ENCODE results near the gene CR1. TPM values are rescaled to one million over a fixed set of nuclear protein-coding genes. Genes with fewer than 3 reads are reported as not detected.

Gene CR1
- total RNA-seq, 1 donor from 2014 or later = 2.0 TPM

DNA sequence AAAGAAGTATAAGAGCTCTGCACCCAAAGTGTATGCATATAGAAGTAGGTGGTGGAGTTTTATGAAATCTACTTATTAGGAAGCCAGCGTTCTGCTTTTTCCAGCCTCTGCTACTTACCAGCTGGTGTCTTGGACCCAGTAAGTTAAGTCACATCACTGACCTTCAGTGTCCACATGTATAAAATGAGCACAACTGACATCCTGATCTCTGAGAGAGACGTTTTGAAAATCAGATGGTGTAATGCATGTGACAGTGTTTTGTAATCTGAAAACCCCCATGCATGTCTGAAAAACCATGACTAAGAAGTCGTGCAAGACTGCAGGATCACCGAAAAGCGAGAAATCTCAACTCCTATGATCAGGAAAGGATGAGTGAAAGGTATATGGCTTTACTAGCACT lies 2.0 kb downstream of the CR1 start:
- intact Hi-C loops (cut with micrococcal nuclease) = no loop called here
- no peaks in the 10 kb centered on the region for H3K9me3 ChIP-seq (replicated peaks)
- TF ChIP-seq, protein P1, sequence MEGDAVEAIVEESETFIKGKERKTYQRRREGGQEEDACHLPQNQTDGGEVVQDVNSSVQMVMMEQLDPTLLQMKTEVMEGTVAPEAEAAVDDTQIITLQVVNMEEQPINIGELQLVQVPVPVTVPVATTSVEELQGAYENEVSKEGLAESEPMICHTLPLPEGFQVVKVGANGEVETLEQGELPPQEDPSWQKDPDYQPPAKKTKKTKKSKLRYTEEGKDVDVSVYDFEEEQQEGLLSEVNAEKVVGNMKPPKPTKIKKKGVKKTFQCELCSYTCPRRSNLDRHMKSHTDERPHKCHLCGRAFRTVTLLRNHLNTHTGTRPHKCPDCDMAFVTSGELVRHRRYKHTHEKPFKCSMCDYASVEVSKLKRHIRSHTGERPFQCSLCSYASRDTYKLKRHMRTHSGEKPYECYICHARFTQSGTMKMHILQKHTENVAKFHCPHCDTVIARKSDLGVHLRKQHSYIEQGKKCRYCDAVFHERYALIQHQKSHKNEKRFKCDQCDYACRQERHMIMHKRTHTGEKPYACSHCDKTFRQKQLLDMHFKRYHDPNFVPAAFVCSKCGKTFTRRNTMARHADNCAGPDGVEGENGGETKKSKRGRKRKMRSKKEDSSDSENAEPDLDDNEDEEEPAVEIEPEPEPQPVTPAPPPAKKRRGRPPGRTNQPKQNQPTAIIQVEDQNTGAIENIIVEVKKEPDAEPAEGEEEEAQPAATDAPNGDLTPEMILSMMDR (IDR thresholded peaks at IDR 0.05; ENCODE audit: borderline replicate concordance) = no peak
- peaks cover 100% of the 10 kb centered on the region for H3K27me3 ChIP-seq (ENCODE audit: low read depth)
- H3K4me3 ChIP-seq = no peak overlapping the region
- DNase-seq = no peak
- no peaks in the 10 kb centered on the region for H3K36me3 ChIP-seq
- H3K4me1 ChIP-seq = peaks cover 12% of the 10 kb centered on the region
- no peak overlapping the region for H3K27ac ChIP-seq (replicated peaks)

DNA sequence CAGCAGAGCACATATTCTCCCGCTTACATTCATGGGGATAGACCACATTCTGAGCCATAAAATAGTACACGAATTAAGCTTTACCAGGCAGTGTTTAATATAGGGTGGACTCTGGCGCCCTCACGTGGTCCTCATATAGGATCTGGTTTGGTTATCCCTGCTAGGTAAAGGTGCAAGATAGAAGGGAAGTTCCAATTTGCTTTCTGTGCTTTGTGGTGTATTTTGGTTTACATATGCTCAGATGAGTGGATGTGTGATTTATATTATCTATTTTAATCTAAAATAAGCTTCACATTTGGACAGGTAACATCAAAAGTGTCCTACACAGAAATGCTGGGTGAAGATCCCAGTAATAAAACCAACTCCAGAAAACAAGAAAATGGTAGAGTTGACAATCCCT lies 3.6 kb downstream of the CR1 start:
- TF ChIP-seq, protein P1 (IDR thresholded peaks at IDR 0.05; ENCODE audit: borderline replicate concordance) = peak; percentile 74
- no peak overlapping the region for H3K4me3 ChIP-seq
- H3K9me3 ChIP-seq (replicated peaks) = no peaks in the 10 kb centered on the region
- peak; percentile 58 for DNase-seq
- peaks cover 100% of the 10 kb centered on the region for H3K27me3 ChIP-seq (ENCODE audit: low read depth)
- peaks cover 12% of the 10 kb centered on the region for H3K4me1 ChIP-seq
- intact Hi-C loops (cut with micrococcal nuclease) = no loop called here
- no peaks in the 10 kb centered on the region for H3K36me3 ChIP-seq
- no peak overlapping the region for H3K27ac ChIP-seq (replicated peaks)

DNA sequence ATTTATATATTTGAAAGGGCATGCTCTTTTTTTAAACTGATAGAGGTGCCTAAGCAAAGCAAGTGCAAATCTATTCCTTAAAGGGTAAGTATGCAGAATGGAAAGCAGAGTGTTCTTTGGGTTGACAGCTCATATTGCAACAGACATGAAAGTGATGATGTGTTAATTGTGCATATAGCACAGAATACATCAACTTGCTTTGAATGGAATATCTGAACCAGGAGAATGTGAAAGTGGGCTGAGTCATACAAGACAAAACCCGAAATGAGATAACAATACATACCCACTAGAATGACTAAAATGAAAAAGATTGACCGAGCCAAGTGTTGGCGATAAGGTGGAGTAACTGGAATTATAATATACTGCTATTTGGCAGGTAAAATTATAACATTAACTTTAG lies 4.3 kb downstream of the CR1 start:
- Histone ChIP-seq H3K27me3 (ENCODE audit: low read depth) (peaks cover 100% of the 10 kb centered on the region), H3K36me3 (no peaks in the 10 kb centered on the region), H3K9me3 (replicated peaks) (no peaks in the 10 kb centered on the region), H3K4me1 (peaks cover 12% of the 10 kb centered on the region), H3K4me3 (no peak overlapping the region), H3K27ac (replicated peaks) (no peak overlapping the region)
- TF ChIP-seq, protein P1 (IDR thresholded peaks at IDR 0.05; ENCODE audit: borderline replicate concordance) = no peak
- intact Hi-C loops (cut with micrococcal nuclease) = no loop called here
- DNase-seq = no peak

DNA sequence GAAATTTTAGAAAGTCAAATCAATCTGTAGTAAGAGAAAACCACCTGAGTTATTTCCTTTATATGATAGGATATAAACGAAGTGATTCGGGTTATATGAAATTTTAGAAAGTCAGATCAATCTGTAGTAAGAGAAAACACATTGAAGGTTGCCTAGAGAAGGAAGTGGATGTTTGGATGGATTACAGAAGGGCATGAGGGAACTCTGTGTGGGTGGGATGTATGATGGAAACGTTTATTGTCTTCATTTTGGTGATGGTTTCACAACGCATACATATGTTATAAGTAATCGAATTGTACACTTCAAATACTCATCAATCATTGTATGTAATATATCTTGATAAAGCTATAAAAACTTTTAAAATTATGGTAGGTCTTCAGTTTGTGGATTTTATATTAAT lies 5.1 kb downstream of the CR1 start:
- intact Hi-C loops (cut with micrococcal nuclease) = no loop called here
- Histone ChIP-seq H3K4me3 (no peak overlapping the region), H3K4me1 (peaks cover 6% of the 10 kb centered on the region), H3K36me3 (no peaks in the 10 kb centered on the region), H3K27ac (replicated peaks) (no peak overlapping the region), H3K9me3 (replicated peaks) (no peaks in the 10 kb centered on the region), H3K27me3 (ENCODE audit: low read depth) (peaks cover 99% of the 10 kb centered on the region)
- no peak for DNase-seq
- TF ChIP-seq, protein P1 (IDR thresholded peaks at IDR 0.05; ENCODE audit: borderline replicate concordance) = no peak

DNA sequence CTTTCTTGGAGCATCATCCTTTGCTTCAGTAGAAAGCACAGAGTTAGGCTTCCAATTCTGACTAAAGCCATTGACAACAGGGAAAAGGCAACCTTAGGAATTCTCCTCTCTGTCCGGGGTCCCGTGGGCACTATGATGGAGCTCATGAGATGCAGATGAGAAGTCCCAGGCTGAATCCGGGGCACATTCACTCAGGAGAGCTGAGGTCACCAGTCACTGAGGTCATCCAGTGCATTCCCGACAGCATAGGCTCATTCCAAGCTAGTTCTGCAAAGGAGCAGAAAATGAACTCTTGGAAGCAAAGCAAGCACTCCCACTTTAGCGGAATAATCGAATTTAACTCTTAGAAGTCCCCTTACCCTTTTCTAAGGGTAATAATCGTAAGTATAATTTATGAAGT lies 6.8 kb downstream of the CR1 start:
- Histone ChIP-seq H3K36me3 (no peaks in the 10 kb centered on the region), H3K4me3 (no peak overlapping the region), H3K9me3 (replicated peaks) (no peaks in the 10 kb centered on the region), H3K27me3 (ENCODE audit: low read depth) (peaks cover 97% of the 10 kb centered on the region), H3K27ac (replicated peaks) (no peak overlapping the region), H3K4me1 (no peaks in the 10 kb centered on the region)
- intact Hi-C loops (cut with micrococcal nuclease) = no loop called here
- no peak for DNase-seq
- TF ChIP-seq, protein P1 (IDR thresholded peaks at IDR 0.05; ENCODE audit: borderline replicate concordance) = no peak

DNA sequence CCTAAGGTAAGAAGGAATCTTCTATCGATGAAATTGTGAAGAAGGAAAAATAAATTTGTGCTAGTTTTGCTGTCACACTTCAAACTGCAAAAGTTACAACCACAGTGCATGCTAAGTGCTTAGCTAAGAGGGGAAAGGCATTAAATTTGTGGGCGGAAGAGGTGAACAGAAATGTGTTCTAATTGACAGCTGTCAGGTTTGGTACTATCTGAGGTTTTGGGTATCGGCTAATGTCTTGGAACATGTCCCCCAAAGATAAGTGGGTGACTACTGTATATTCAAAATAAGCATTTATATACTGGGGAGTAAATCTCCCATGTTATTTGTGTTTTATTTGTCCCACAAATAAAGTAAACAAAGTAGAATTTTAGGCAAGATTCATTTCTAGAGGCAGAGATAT lies 8.0 kb downstream of the CR1 start:
- peaks cover 91% of the 10 kb centered on the region for H3K27me3 ChIP-seq (ENCODE audit: low read depth)
- H3K4me3 ChIP-seq = no peak overlapping the region
- H3K4me1 ChIP-seq = no peaks in the 10 kb centered on the region
- TF ChIP-seq, protein P1 (IDR thresholded peaks at IDR 0.05; ENCODE audit: borderline replicate concordance) = no peak
- no peak for DNase-seq
- no peaks in the 10 kb centered on the region for H3K36me3 ChIP-seq
- no peak overlapping the region for H3K27ac ChIP-seq (replicated peaks)
- H3K9me3 ChIP-seq (replicated peaks) = no peaks in the 10 kb centered on the region
- intact Hi-C loops (cut with micrococcal nuclease) = no loop called here

All from left ventricle myocardium inferior (tissue), 1 donor.